ENCODE results near the gene PDIA5. TPM values are rescaled to one million over a fixed set of nuclear protein-coding genes. Genes with fewer than 3 reads are reported as not detected.

The PDIA5 gene
- total and polyA plus RNA-seq, 4 donors = 36.8 to 94.6 (median 63.3) TPM

GRCh38 chr3:123155471-123156011, 88.7 kb downstream of the PDIA5 start:
- DNase-seq (ENCODE audit: low spot score) = peak; percentile 30
- no peaks in the 10 kb centered on the region for H3K9me3 ChIP-seq (ENCODE audit: control insufficient read depth in 4 of 4, low read length in 3 of 4)
- 70% methylated on average over 9 of the region's 9 CpGs for WGBS
- H3K9ac ChIP-seq (ENCODE audit: low read depth in 1 of 2, low read length in 2 of 2) = no peak overlapping the region
- peaks cover 21 to 60% (median 50%) of the 10 kb centered on the region in 4 donors for H3K4me1 ChIP-seq (ENCODE audit: control insufficient read depth in 4 of 4, insufficient read depth in 4 of 4, low read length in 3 of 4)
- TF ChIP-seq, protein P1, sequence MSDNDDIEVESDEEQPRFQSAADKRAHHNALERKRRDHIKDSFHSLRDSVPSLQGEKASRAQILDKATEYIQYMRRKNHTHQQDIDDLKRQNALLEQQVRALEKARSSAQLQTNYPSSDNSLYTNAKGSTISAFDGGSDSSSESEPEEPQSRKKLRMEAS (IDR thresholded peaks at IDR 0.05) = no peak
- peak in 1 of 2 donors; percentile 49 for TF ChIP-seq RXRA (IDR thresholded peaks at IDR 0.05)
- no peak for TF ChIP-seq FOXA1 (IDR thresholded peaks at IDR 0.05)
- peak in 1 of 2 donors; percentile 9 for TF ChIP-seq RAD21 (IDR thresholded peaks at IDR 0.05)
- TF ChIP-seq HNF4A (conservative IDR thresholded peaks at IDR 0.05) = peak in 1 of 2 donors; percentile 33
- TF ChIP-seq, protein P2, sequence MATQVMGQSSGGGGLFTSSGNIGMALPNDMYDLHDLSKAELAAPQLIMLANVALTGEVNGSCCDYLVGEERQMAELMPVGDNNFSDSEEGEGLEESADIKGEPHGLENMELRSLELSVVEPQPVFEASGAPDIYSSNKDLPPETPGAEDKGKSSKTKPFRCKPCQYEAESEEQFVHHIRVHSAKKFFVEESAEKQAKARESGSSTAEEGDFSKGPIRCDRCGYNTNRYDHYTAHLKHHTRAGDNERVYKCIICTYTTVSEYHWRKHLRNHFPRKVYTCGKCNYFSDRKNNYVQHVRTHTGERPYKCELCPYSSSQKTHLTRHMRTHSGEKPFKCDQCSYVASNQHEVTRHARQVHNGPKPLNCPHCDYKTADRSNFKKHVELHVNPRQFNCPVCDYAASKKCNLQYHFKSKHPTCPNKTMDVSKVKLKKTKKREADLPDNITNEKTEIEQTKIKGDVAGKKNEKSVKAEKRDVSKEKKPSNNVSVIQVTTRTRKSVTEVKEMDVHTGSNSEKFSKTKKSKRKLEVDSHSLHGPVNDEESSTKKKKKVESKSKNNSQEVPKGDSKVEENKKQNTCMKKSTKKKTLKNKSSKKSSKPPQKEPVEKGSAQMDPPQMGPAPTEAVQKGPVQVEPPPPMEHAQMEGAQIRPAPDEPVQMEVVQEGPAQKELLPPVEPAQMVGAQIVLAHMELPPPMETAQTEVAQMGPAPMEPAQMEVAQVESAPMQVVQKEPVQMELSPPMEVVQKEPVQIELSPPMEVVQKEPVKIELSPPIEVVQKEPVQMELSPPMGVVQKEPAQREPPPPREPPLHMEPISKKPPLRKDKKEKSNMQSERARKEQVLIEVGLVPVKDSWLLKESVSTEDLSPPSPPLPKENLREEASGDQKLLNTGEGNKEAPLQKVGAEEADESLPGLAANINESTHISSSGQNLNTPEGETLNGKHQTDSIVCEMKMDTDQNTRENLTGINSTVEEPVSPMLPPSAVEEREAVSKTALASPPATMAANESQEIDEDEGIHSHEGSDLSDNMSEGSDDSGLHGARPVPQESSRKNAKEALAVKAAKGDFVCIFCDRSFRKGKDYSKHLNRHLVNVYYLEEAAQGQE (IDR thresholded peaks at IDR 0.05) = peak; percentile 15
- H3K27me3 ChIP-seq (ENCODE audit: control insufficient read depth in 4 of 4, insufficient read depth in 4 of 4, low read length in 3 of 4) = no peaks in the 10 kb centered on the region
- H3K36me3 ChIP-seq (ENCODE audit: control insufficient read depth in 4 of 4, insufficient read depth in 3 of 4, low read depth in 1 of 4, low read length in 3 of 4) = peaks cover 15 to 50% (median 28%) of the 10 kb centered on the region in 4 donors
- H3K4me3 ChIP-seq (ENCODE audit: low read depth in 1 of 3, low read length in 3 of 3) = no peak overlapping the region
- peak overlapping the region in 1 of 2 donors; percentile 8 for H3K27ac ChIP-seq (ENCODE audit: low read depth in 1 of 2, low read length in 2 of 2)

GRCh38 chr3:123156276-123156995, 89.6 kb downstream of the PDIA5 start:
- Histone ChIP-seq H3K36me3 (ENCODE audit: control insufficient read depth in 4 of 4, insufficient read depth in 3 of 4, low read depth in 1 of 4, low read length in 3 of 4) (peaks cover 14 to 50% (median 30%) of the 10 kb centered on the region in 4 donors), H3K27ac (ENCODE audit: low read depth in 1 of 2, low read length in 2 of 2) (peak overlapping the region; percentile 39 to 70), H3K9me3 (ENCODE audit: control insufficient read depth in 4 of 4, low read length in 3 of 4) (no peaks in the 10 kb centered on the region), H3K4me1 (ENCODE audit: control insufficient read depth in 4 of 4, insufficient read depth in 4 of 4, low read length in 3 of 4) (peaks cover 21 to 60% (median 50%) of the 10 kb centered on the region in 4 donors), H3K4me3 (ENCODE audit: low read depth in 1 of 3, low read length in 3 of 3) (no peak overlapping the region), H3K27me3 (ENCODE audit: control insufficient read depth in 4 of 4, insufficient read depth in 4 of 4, low read length in 3 of 4) (no peaks in the 10 kb centered on the region), H3K9ac (ENCODE audit: low read depth in 1 of 2, low read length in 2 of 2) (no peak overlapping the region)
- DNase-seq (ENCODE audit: low spot score) = peak; percentile 31
- TF ChIP-seq RAD21 (IDR thresholded peaks at IDR 0.05) (no peak), HNF4G (IDR thresholded peaks at IDR 0.05) (no peak), EGR1 (IDR thresholded peaks at IDR 0.05; ENCODE audit: low read depth in 2 of 2) (no peak), TAF1 (conservative IDR thresholded peaks at IDR 0.05) (no peak), JUND (IDR thresholded peaks at IDR 0.05) (no peak), SP1 (IDR thresholded peaks at IDR 0.05) (no peak), HNF4A (conservative IDR thresholded peaks at IDR 0.05) (no peak), FOXA1 (IDR thresholded peaks at IDR 0.05) (no peak), FOXA2 (IDR thresholded peaks at IDR 0.05) (no peak), YY1 (IDR thresholded peaks at IDR 0.05) (no peak), NR2F2 (IDR thresholded peaks at IDR 0.05) (no peak), RXRA (IDR thresholded peaks at IDR 0.05) (no peak), GABPA (IDR thresholded peaks at IDR 0.05 in 1 of 2, conservative IDR thresholded peaks at IDR 0.05 in 1 of 2) (no peak)
- TF ChIP-seq, protein P3, sequence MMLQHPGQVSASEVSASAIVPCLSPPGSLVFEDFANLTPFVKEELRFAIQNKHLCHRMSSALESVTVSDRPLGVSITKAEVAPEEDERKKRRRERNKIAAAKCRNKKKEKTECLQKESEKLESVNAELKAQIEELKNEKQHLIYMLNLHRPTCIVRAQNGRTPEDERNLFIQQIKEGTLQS (IDR thresholded peaks at IDR 0.05) = no peak
- TF ChIP-seq, protein P1 (IDR thresholded peaks at IDR 0.05) = no peak
- TF ChIP-seq, protein P4, sequence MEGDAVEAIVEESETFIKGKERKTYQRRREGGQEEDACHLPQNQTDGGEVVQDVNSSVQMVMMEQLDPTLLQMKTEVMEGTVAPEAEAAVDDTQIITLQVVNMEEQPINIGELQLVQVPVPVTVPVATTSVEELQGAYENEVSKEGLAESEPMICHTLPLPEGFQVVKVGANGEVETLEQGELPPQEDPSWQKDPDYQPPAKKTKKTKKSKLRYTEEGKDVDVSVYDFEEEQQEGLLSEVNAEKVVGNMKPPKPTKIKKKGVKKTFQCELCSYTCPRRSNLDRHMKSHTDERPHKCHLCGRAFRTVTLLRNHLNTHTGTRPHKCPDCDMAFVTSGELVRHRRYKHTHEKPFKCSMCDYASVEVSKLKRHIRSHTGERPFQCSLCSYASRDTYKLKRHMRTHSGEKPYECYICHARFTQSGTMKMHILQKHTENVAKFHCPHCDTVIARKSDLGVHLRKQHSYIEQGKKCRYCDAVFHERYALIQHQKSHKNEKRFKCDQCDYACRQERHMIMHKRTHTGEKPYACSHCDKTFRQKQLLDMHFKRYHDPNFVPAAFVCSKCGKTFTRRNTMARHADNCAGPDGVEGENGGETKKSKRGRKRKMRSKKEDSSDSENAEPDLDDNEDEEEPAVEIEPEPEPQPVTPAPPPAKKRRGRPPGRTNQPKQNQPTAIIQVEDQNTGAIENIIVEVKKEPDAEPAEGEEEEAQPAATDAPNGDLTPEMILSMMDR (IDR thresholded peaks at IDR 0.05; ENCODE audit: low read depth, low read length, missing input control) = no peak
- TF ChIP-seq, protein P5, sequence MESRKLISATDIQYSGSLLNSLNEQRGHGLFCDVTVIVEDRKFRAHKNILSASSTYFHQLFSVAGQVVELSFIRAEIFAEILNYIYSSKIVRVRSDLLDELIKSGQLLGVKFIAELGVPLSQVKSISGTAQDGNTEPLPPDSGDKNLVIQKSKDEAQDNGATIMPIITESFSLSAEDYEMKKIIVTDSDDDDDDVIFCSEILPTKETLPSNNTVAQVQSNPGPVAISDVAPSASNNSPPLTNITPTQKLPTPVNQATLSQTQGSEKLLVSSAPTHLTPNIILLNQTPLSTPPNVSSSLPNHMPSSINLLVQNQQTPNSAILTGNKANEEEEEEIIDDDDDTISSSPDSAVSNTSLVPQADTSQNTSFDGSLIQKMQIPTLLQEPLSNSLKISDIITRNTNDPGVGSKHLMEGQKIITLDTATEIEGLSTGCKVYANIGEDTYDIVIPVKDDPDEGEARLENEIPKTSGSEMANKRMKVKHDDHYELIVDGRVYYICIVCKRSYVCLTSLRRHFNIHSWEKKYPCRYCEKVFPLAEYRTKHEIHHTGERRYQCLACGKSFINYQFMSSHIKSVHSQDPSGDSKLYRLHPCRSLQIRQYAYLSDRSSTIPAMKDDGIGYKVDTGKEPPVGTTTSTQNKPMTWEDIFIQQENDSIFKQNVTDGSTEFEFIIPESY (IDR thresholded peaks at IDR 0.05) = no peak
- TF ChIP-seq, protein P2 (IDR thresholded peaks at IDR 0.05) = no peak
- 84% methylated on average over 15 of the region's 15 CpGs for WGBS
